Duodenal mucosa (tissue), 2 donors: ENCODE data around the gene PTPN13.
A peak's percentile ranks its signal among the peaks of the same experiment; 100 is the strongest.

Experiments
- H3K27ac ChIP-seq: one replicate; pipeline ENCODE4 v1.7.0; 2013; ENCODE audit warnings: low read depth, low read length
- H3K27me3 ChIP-seq, 2 donors: one replicate each; pipeline ENCODE4 v1.7.0; 2013; ENCODE audit warnings: low read length in 2 of 2, control low read depth in 1 of 2; ENCODE audit not compliant: insufficient read depth in 2 of 2, control insufficient read depth in 1 of 2
- H3K36me3 ChIP-seq, 2 donors: one replicate each; pipeline ENCODE4 v1.7.0; 2013; ENCODE audit warnings: low read length in 2 of 2, control low read depth in 1 of 2; ENCODE audit not compliant: insufficient read depth in 2 of 2, control insufficient read depth in 1 of 2
- H3K4me1 ChIP-seq, 2 donors: one replicate each; pipeline ENCODE4 v1.7.0; 2013; ENCODE audit warnings: low read length in 2 of 2, control low read depth in 1 of 2; ENCODE audit not compliant: insufficient read depth in 2 of 2, control insufficient read depth in 1 of 2
- H3K4me3 ChIP-seq, 2 donors: one replicate each; pipeline ENCODE4 v1.7.0; 2013; ENCODE audit warnings: low read length in 2 of 2, low read depth in 1 of 2
- H3K9ac ChIP-seq, 2 donors: one replicate each; pipeline ENCODE4 v1.7.0; 2013; ENCODE audit warnings: low read length in 2 of 2, low read depth in 1 of 2
- H3K9me3 ChIP-seq, 2 donors: one replicate each; pipeline ENCODE4 v1.7.0; 2013; ENCODE audit warnings: low read length in 2 of 2, control low read depth in 1 of 2; ENCODE audit not compliant: control insufficient read depth in 1 of 2

The PTPN13 gene

GRCh38 chr4:86561256-86561655 lies 32.9 kb upstream of the PTPN13 start:
- Histone ChIP-seq H3K36me3 (no peaks in the 10 kb centered on the region), H3K27ac (no peak overlapping the region), H3K9ac (no peak overlapping the region), H3K4me3 (no peak overlapping the region), H3K4me1 (peaks cover 0 to 7% of the 10 kb centered on the region in 2 donors), H3K27me3 (no peaks in the 10 kb centered on the region), H3K9me3 (no peaks in the 10 kb centered on the region)

GRCh38 chr4:86563416-86563815 lies 30.7 kb upstream of the PTPN13 start:
- H3K4me3 ChIP-seq = no peak overlapping the region
- no peak overlapping the region for H3K9ac ChIP-seq
- H3K27me3 ChIP-seq = no peaks in the 10 kb centered on the region
- no peaks in the 10 kb centered on the region for H3K9me3 ChIP-seq
- no peaks in the 10 kb centered on the region for H3K36me3 ChIP-seq
- no peak overlapping the region for H3K27ac ChIP-seq
- peaks cover 0 to 7% of the 10 kb centered on the region in 2 donors for H3K4me1 ChIP-seq

- Histone ChIP-seq H3K27ac (no peak overlapping the region), H3K4me1 (peaks cover 0 to 7% of the 10 kb centered on the region in 2 donors), H3K9me3 (no peaks in the 10 kb centered on the region), H3K27me3 (no peaks in the 10 kb centered on the region), H3K4me3 (no peak overlapping the region), H3K9ac (no peak overlapping the region), H3K36me3 (no peaks in the 10 kb centered on the region)
Observed at GRCh38 chr4:86564795-86565194, 29.3 kb upstream of the PTPN13 start.

GRCh38 chr4:86565651-86566050 lies 28.5 kb upstream of the PTPN13 start:
- H3K4me1 ChIP-seq = peaks cover 0 to 3% of the 10 kb centered on the region in 2 donors
- no peaks in the 10 kb centered on the region for H3K27me3 ChIP-seq
- H3K9me3 ChIP-seq = no peaks in the 10 kb centered on the region
- H3K4me3 ChIP-seq = no peak overlapping the region
- no peaks in the 10 kb centered on the region for H3K36me3 ChIP-seq
- H3K27ac ChIP-seq = no peak overlapping the region
- H3K9ac ChIP-seq = no peak overlapping the region

GRCh38 chr4:86569103-86569870 lies 24.8 kb upstream of the PTPN13 start:
- Histone ChIP-seq H3K4me3 (no peak overlapping the region), H3K9ac (no peak overlapping the region), H3K36me3 (no peaks in the 10 kb centered on the region), H3K27ac (no peak overlapping the region), H3K4me1 (no peaks in the 10 kb centered on the region), H3K9me3 (no peaks in the 10 kb centered on the region), H3K27me3 (no peaks in the 10 kb centered on the region)

GRCh38 chr4:86579941-86580340 lies 14.2 kb upstream of the PTPN13 start:
- Histone ChIP-seq H3K4me1 (peaks cover 0 to 3% of the 10 kb centered on the region in 2 donors), H3K9me3 (no peaks in the 10 kb centered on the region), H3K4me3 (no peak overlapping the region), H3K36me3 (no peaks in the 10 kb centered on the region), H3K27me3 (no peaks in the 10 kb centered on the region), H3K27ac (no peak overlapping the region), H3K9ac (no peak overlapping the region)

- Histone ChIP-seq H3K36me3 (no peaks in the 10 kb centered on the region), H3K4me3 (peak overlapping the region in 1 of 2 donors; percentile 40), H3K27me3 (no peaks in the 10 kb centered on the region), H3K9me3 (no peaks in the 10 kb centered on the region), H3K27ac (no peak overlapping the region), H3K9ac (no peak overlapping the region), H3K4me1 (peaks cover 0 to 3% of the 10 kb centered on the region in 2 donors)
Observed at GRCh38 chr4:86582410-86582809, 11.7 kb upstream of the PTPN13 start.

DNA sequence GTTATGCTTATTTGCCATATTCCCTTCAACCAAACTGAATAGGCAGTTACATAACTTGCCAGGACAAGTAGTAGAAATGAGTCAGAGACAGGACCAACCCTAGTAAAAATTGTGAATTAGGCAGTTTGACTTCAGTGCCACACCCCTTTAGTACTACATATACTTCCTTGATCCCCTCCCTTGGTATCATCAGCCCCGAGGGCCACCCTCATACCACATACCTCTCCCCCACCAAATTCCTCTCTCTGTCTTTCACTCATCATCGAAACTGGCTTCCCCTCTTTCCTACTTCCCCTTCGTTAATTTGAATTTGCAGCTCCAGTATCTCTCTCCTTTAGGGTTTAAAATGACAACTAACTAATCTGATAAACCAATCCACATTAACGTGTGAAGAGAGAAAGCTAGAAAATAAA lies 7.9 kb upstream of the PTPN13 start:
- Histone ChIP-seq H3K27me3 (no peaks in the 10 kb centered on the region), H3K9ac (no peak overlapping the region), H3K4me3 (no peak overlapping the region), H3K36me3 (no peaks in the 10 kb centered on the region), H3K27ac (no peak overlapping the region), H3K4me1 (peaks cover 0 to 3% of the 10 kb centered on the region in 2 donors), H3K9me3 (no peaks in the 10 kb centered on the region)

DNA sequence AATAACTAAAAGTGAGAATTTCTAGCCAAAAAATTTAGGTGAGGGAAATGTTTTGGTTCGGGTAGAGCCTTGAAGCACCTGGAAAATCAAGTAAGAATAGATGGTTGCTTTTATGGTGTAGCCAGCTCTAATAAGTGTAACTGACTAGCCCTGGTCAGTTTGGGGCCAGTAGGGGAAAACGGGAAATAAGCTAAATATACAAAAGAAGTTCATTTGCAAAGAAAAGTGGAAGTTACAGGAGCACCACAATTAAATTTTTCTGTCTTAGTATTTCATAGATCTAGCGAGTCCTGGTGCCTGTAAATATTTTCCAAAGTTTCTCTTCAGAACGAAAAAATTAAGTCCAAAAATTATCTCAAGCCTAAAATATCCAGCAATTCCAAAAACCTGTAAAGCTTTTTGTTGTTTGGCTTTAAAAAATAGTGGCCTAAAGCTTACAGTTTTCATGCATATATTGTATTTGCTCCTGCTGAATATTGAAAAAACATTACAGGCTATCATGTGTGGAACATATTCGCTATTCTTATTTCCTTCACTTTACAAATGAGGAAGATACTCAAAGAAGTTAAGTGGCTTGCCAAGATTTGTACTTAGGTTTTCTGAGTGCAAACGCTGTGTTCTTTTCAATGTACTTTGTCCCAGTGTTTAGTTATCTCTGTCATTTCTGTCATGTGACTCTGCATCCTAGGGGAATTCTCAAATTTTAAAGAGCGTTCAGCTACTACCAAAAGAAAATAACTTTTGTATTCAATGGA lies 7.3 kb upstream of the PTPN13 start:
- Histone ChIP-seq H3K36me3 (no peaks in the 10 kb centered on the region), H3K4me3 (no peak overlapping the region), H3K9me3 (no peaks in the 10 kb centered on the region), H3K27ac (no peak overlapping the region), H3K9ac (no peak overlapping the region), H3K27me3 (no peaks in the 10 kb centered on the region), H3K4me1 (peaks cover 0 to 3% of the 10 kb centered on the region in 2 donors)

DNA sequence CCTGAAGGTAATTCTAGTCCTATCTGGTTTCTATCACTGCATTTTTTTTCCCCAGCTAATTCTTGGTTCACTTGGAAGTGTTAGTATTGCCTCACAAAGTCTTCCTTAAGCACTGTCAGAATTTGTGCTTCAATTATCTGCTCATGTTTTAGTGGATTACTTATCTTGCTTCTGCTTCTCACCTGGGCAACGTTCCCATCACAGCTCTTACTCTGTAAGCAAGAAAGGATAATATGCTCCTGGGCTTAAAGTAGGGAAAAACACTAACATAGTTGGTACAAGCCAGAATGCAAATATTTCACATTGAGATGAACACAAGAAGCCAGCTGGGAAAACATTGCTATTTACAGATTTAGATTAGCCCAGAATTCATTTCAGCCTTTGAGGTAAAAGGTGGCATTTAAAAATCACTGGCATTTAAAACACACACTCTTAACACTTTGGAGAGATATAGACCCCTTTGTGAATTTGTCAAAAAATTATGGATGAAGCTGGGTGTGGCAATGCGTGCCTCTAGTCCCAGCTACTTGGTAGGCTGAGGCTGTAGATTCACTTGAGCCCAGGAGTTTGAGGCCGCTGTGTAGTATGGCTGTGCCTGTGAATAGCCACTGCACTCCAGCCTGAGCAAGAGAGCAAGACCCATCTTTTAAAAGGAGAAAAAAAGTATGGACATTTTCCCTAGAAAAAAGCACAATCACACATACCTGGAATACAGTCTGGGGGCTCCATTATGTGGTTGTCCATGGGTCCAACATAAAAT lies 6.6 kb upstream of the PTPN13 start:
- H3K27ac ChIP-seq = no peak overlapping the region

More for the DNA sequence above, 6.6 kb upstream of the PTPN13 start:
- Histone ChIP-seq H3K36me3 (no peaks in the 10 kb centered on the region), H3K9me3 (no peaks in the 10 kb centered on the region), H3K9ac (no peak overlapping the region), H3K4me3 (no peak overlapping the region), H3K27me3 (no peaks in the 10 kb centered on the region), H3K4me1 (no peaks in the 10 kb centered on the region)
